IPS-NIHi7 (cell line): Measurements from ENCODE around the gene ERCC1.
"Not testable (repeated sequence)": the region's sequence is repeated elsewhere in the genome, so short reads cannot be mapped to it uniquely, and the experiment has no call there.

Experiments used
- DNase-seq: peaks from one replicate; pipeline ENCODE4 v3.0.0; 2012; ENCODE audit warnings: mixed read lengths; ENCODE audit errors: extremely low spot score

ERCC1 gene

GRCh38 chr19:45455707-45456499 is 32.2 kb upstream of the ERCC1 start:
- DNase-seq: peak; percentile 85

DNA sequence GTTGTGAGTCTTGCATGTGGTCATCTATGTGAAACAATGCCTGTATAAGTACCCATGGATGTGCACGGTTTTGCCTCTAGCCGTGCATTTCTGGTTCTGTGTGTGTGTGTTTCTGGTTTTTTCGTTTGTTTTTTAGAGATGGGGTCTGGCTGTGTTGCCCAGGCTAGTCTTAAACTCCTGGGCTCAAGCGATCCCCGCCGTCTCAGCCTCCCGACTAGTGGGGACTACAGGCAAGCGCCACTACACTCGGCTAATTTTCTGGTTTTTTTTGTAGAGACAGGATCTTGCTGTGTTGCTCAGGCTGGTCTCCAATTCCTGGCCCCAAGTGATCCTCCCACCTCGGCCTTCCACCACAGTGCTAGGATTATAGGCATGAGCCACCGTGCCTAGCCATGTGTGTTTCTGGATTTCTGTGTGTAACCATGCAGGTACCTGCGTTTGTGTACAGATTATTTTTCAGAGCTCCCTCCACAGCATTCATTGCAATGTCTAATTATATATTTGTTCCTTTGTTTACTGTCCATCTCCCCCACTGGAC is 28.2 kb upstream of the ERCC1 start:
- no peak for DNase-seq

DNA sequence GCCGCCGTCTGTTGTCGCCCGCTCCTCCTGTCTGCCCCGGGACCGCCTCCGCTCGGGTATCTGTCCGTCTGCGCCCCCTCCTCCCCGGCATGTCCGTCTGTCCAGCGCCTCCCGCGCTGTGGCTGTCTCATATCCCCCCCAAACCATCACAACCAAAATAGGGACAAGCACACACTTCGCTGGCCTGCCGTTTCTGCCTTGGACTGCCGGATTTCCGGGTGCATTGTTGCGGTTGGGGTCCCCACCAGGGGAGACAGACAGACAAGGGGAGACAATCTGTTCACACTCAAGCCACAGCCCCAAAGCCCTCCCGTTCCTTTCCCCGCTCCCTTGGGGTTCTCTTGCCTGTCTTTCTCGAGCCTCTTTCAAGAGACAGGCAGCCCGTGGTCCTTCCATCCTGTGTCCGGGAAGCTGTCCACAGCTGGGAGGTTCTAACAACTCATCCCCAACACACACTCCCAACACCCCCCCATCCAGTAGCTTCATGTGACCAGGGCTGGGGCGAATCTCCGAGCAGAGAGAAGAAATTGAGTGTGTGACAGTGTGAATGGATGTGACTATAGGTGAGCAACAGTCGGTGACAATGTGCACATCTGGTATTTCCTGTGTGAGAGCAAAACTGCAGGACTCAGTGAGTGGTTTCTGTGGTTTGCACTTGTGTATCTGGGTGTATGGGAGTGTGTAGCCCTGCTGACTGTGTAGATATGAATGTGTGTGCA is 27.6 kb upstream of the ERCC1 start:
- no peak for DNase-seq

- DNase-seq: no peak
These were observed 26.3 kb upstream of the ERCC1 start for GRCh38 chr19:45450012-45450333.

DNA sequence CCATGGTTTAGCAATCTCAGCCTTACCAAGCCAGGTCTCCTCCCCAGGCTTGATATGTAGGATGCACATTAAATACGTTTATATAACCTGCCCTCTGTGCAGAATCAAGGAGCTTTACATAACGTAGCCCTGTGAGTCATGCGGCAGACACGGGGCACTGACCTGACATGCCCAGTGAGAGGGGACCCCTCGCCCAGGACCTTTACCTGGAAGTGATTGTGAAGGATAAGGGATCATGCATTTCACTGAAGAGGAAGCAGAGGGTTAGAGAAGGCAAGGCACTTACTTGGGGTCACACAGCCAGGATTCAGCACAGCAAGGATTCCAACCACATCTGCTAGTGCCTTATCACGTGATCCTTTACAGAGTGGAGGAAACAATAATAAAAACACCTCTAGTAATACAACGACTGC is 25.2 kb upstream of the ERCC1 start:
- DNase-seq: no peak

DNA sequence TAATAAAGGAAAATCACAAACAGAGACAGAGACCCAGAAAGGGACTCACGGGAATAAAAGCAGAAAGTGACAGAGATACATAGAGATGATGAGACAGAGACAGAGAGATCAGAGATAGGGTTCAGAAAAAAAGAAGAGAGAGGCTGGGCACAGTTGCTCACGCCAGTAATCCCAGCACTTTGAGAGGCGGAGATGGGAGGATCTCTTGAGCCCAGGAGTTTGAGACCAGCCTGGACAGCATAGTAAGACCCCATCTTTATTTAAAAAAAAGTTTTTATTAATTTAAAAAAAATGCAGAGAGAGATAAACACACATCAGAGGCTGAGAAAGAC is 24.7 kb upstream of the ERCC1 start:
- no peak for DNase-seq

- DNase-seq: no peak
These were observed 23.2 kb upstream of the ERCC1 start for GRCh38 chr19:45446944-45447343.

DNA sequence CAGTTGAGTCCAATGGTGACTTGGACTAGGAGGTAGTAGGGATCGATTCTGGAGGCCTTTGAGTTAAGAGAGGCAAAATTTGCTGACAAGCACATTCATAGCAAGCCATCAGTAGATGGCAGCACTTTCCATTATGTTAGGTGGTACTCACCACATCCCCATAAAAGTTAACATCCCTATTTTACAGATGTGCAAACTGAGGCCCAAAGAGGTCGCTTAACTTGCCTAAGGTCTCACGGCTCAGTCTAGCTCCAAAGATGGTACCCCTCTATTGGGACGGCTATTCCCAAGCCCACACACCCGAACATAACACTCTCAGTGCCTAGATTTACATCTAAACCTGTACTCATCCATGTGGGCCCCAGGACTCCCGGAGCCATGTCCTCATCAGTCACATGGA is 22.6 kb upstream of the ERCC1 start:
- DNase-seq: no peak

GRCh38 chr19:45445139-45445538 is 21.4 kb upstream of the ERCC1 start:
- DNase-seq: no peak

DNA sequence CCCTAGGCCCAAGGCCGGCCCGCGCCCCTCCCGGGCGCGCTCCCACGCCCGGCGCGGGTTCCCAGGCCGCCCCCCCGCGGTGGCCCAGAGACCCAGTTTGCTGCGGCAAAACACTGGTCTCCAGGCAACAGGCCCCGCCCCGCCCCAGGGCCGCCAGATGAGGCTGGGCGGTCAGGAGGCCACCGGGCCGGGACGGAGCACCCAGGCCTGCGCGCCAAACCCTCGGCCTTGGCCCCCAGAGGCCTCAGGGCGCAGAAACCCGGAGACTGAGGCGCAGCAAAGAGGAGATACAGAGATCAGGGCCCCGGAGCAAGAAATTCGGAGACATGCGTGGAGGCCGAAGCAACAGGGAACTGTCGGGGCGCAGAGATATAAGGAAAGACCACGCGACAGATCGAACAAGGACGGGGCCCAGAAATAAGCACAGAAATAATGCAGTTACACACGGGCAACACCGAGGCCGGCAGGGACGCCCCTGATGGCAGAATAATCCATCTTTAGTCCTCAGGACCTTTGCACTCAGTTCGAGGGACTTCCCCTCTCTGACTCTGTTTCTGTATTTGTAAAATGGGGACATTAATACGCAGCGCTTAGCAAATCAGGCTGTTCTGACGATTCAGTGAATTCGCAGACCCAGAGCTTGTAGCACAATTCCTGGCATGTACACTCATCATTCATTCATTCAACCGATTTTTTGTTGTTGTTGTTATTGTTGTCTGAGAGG is 20.8 kb upstream of the ERCC1 start:
- peak; percentile 81 for DNase-seq

GRCh38 chr19:45443462-45444317 is 20.0 kb upstream of the ERCC1 start:
- peak; percentile 90 for DNase-seq

DNA sequence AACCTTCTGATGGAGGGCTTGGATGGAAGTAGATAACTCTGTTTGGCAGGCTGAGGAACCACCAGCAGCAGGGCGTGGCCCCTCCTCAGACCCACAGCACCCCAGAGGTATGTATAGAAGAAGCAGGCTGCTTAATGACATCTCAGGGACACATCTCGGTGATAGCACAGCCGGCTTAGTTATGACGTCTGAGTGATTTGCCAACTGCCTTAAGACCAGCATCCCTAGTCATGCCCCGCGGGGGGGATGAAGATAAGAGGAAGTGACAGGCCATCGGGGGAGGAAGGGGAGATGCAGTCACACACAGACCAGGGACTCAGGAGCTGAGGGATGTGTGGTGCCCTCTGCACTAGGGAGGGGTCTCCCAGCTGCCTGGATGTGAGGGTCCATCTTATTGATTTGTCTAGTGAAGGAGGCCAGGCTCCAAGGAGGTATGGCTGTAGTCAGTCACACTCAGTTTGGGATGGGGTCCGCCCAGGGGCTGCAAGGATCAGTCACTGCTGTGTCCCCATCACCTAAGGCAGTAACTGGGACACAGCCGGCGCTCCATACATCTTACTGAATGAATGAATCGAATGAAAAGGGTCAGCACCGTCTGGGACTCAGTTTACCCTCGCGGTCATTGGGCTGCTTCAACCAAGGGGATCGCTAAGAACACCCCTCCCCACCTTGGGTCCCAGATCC is 19.2 kb upstream of the ERCC1 start:
- no peak for DNase-seq

GRCh38 chr19:45442408-45442777 is 18.7 kb upstream of the ERCC1 start:
- no peak for DNase-seq

- no peak for DNase-seq
These were observed 17.3 kb upstream of the ERCC1 start for GRCh38 chr19:45440873-45441654.

DNA sequence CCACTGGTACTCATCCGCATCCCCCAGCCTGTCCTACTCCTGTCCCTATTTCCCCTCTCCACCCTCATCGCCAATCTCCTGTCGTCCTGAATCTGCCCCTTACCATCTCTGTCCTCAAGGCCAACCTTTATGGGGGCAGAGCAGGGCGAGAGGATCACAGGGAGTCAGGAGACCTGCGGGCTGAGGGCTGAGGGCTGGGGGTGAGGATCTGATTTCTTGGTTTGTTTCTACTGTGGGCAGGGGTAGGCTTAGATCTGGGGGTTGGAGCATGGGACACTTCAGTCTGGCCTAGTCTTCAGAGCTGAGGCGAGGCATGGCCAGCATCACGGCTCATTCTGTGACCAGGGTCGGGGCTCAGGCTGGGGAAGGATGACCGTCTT is 16.5 kb upstream of the ERCC1 start:
- DNase-seq: no peak

- DNase-seq: peak; percentile 61
These were observed 16.0 kb upstream of the ERCC1 start for GRCh38 chr19:45439569-45440258.

- DNase-seq: no peak
These were observed 15.5 kb upstream of the ERCC1 start for GRCh38 chr19:45439190-45439568.

DNA sequence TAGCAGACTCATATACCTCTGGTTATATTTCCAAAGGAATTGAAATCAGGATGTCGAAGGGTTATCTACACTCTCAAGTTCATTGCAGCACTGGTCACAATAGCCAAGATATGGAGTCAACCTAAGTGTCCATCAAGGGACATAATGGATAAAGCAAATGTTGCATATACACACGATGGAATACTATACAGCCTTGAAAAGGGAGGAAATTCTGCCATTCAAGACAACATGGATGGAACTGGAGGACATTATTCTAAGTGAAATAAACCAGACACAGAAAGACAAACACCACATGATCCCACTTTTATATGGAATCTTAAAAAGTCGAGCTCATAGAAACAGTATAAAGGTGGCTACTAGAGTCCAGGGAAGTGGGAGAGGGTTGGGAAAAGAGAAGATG is 13.6 kb upstream of the ERCC1 start:
- no peak for DNase-seq

DNA sequence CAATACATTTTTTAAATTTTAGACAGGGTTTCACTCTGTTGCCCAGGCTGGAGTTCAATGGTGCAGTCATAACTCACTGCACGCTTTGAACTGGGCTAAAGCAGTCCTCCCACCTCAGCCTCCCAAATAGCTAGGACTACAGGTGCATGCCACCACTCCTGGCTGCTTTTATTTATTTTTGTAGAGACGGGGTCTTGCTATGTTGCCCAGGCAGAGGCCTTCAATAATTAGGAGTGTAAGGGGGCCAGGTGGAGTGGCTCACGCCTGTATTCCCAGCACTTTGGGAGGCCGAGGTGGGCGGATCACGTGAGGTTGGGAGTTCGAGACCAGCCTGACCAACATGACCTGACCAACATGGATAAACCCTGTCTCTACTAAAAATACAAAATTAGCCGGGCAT is 8.8 kb upstream of the ERCC1 start:
- not testable (repeated sequence) for DNase-seq

DNA sequence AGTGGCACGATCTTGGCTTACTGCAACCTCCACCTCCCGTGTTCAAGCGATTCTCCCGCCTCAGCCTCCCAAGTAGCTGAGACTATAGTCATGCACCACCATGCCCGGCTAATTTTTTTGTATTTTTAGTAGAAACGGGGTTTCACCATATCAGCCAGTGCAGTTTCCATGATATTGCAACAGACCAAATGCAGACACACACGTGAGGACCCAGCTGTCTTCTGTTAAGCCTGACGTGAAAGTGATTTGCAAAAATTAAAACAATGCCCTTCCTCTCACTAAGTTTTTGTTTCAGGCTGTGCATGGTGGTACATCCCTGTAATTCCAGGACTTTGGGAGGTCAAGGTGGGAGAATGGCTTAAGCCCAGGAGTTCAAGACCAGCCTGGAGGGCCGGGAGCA is 7.3 kb upstream of the ERCC1 start:
- DNase-seq: not testable (repeated sequence)
